Urinary bladder (tissue), 4 donors: Measurements from ENCODE around the gene FARP2. TPM values are rescaled to one million over a fixed set of nuclear protein-coding genes. Genes with fewer than 3 reads are reported as not detected.
"Not testable (repeated sequence)": the region's sequence is repeated elsewhere in the genome, so short reads cannot be mapped to it uniquely, and the experiment has no call there.

Experiments
- DNase-seq: peaks from one replicate; pipeline ENCODE4 v3.0.0-alpha.2; 2015; ENCODE audit errors: extremely low spot score
- H3K27ac ChIP-seq: one replicate; pipeline ENCODE4 v1.5.1; 2013; ENCODE audit warnings: low read depth, mild to moderate bottlenecking, moderate library complexity
- H3K36me3 ChIP-seq: one replicate; pipeline ENCODE4 v1.6.1; 2013; ENCODE audit warnings: mild to moderate bottlenecking, moderate library complexity; ENCODE audit not compliant: insufficient read depth
- H3K4me1 ChIP-seq: one replicate; pipeline ENCODE4 v1.6.1; 2013; ENCODE audit warnings: mild to moderate bottlenecking, moderate library complexity; ENCODE audit not compliant: insufficient read depth
- H3K4me3 ChIP-seq: one replicate; pipeline ENCODE4 v1.5.1; 2013; ENCODE audit warnings: low read depth, low read length
- WGBS: extraction: QIAGEN DNeasy Blood & Tissue Kit; methylation state at CpG from one replicate; pipeline ENCODE4 v1.1.7; 2013; 5-methylcytosine and 5-hydroxymethylcytosine counted together
- polyA plus RNA-seq: library from polyadenylated mRNA; stranded (reverse); fragments of 200-250 nt; gene quantifications from one replicate; pipeline ENCODE4 v1.2.3, GENCODE V29; 2013
- total RNA-seq: library from RNA; depleted of rRNA; stranded (reverse); fragments of >200 nt; gene quantifications from one replicate; pipeline ENCODE4 v1.2.3, GENCODE V29; 2014
- donor health status: healthy with polysubstance abuse.
- donor health status: healthy.

The FARP2 gene
- total and polyA plus RNA-seq, 2 donors: 16.2 to 51.7 TPM

- no peak for DNase-seq
- Histone ChIP-seq H3K4me3 (no peak overlapping the region), H3K4me1 (no peaks in the 10 kb centered on the region), H3K27ac (no peak overlapping the region), H3K36me3 (no peaks in the 10 kb centered on the region)
- WGBS: 56% methylated on average over 10 of the region's 10 CpGs
These were observed 159.1 kb downstream of the FARP2 start for GRCh38 chr2:241514986-241515737.

- no peak for DNase-seq
- WGBS: 97% methylated on average over 3 of the region's 3 CpGs
These were observed 160.5 kb downstream of the FARP2 start for GRCh38 chr2:241516520-241516965.

GRCh38 chr2:241517297-241517696 is 161.2 kb downstream of the FARP2 start:
- WGBS: 92% methylated on average over 6 of the region's 6 CpGs
- Histone ChIP-seq H3K4me1 (no peaks in the 10 kb centered on the region), H3K36me3 (no peaks in the 10 kb centered on the region), H3K27ac (no peak overlapping the region), H3K4me3 (no peak overlapping the region)
- DNase-seq: no peak

More at GRCh38 chr2:241516520-241516965, 160.5 kb downstream of the FARP2 start:
- no peaks in the 10 kb centered on the region for H3K36me3 ChIP-seq
- no peaks in the 10 kb centered on the region for H3K4me1 ChIP-seq
- H3K27ac ChIP-seq: no peak overlapping the region
- no peak overlapping the region for H3K4me3 ChIP-seq

GRCh38 chr2:241519669-241520068 is 163.6 kb downstream of the FARP2 start:
- Histone ChIP-seq H3K36me3 (no peaks in the 10 kb centered on the region), H3K4me3 (no peak overlapping the region), H3K27ac (no peak overlapping the region), H3K4me1 (no peaks in the 10 kb centered on the region)
- WGBS: 56% methylated on average over 11 of the region's 11 CpGs
- no peak for DNase-seq

GRCh38 chr2:241522477-241522876 is 166.4 kb downstream of the FARP2 start:
- no peak overlapping the region for H3K27ac ChIP-seq
- H3K36me3 ChIP-seq: no peaks in the 10 kb centered on the region
- no peaks in the 10 kb centered on the region for H3K4me1 ChIP-seq
- WGBS: 81% methylated on average over 5 of the region's 5 CpGs
- DNase-seq: no peak
- no peak overlapping the region for H3K4me3 ChIP-seq

- not testable (repeated sequence) for H3K36me3 ChIP-seq, H3K27ac ChIP-seq, DNase-seq, H3K4me3 ChIP-seq, H3K4me1 ChIP-seq
- WGBS: 92% methylated on average over 31 of the region's 31 CpGs
These were observed 170.0 kb downstream of the FARP2 start for GRCh38 chr2:241525818-241526780.

GRCh38 chr2:241530571-241530970 is 174.5 kb downstream of the FARP2 start:
- Histone ChIP-seq H3K36me3 (no peaks in the 10 kb centered on the region), H3K27ac (no peak overlapping the region), H3K4me1 (no peaks in the 10 kb centered on the region), H3K4me3 (no peak overlapping the region)
- 56% methylated on average over 8 of the region's 8 CpGs for WGBS
- DNase-seq: no peak

- Histone ChIP-seq H3K4me1 (no peaks in the 10 kb centered on the region), H3K4me3 (no peak overlapping the region), H3K36me3 (no peaks in the 10 kb centered on the region), H3K27ac (no peak overlapping the region)
- WGBS: 78% methylated on average over 13 of the region's 13 CpGs
- DNase-seq: no peak
These were observed 175.2 kb downstream of the FARP2 start for GRCh38 chr2:241531161-241531722.

GRCh38 chr2:241532168-241532567 is 176.1 kb downstream of the FARP2 start:
- no peaks in the 10 kb centered on the region for H3K4me1 ChIP-seq
- no peak for DNase-seq
- H3K27ac ChIP-seq: no peak overlapping the region
- no peaks in the 10 kb centered on the region for H3K36me3 ChIP-seq
- H3K4me3 ChIP-seq: no peak overlapping the region
- 92% methylated on average over 8 of the region's 8 CpGs for WGBS

- H3K27ac ChIP-seq: no peak overlapping the region
- 89% methylated on average over 26 of the region's 26 CpGs for WGBS
- H3K4me3 ChIP-seq: no peak overlapping the region
- H3K36me3 ChIP-seq: no peaks in the 10 kb centered on the region
- DNase-seq: no peak
- H3K4me1 ChIP-seq: no peaks in the 10 kb centered on the region
These were observed 176.9 kb downstream of the FARP2 start for GRCh38 chr2:241532733-241533601.

GRCh38 chr2:241534293-241534692 is 178.2 kb downstream of the FARP2 start:
- H3K36me3 ChIP-seq: no peaks in the 10 kb centered on the region
- H3K27ac ChIP-seq: no peak overlapping the region
- 87% methylated on average over 7 of the region's 7 CpGs for WGBS
- DNase-seq: no peak
- no peaks in the 10 kb centered on the region for H3K4me1 ChIP-seq
- H3K4me3 ChIP-seq: no peak overlapping the region

GRCh38 chr2:241534701-241535375 is 178.8 kb downstream of the FARP2 start:
- Histone ChIP-seq H3K4me3 (no peak overlapping the region), H3K36me3 (no peaks in the 10 kb centered on the region), H3K27ac (no peak overlapping the region), H3K4me1 (no peaks in the 10 kb centered on the region)
- no peak for DNase-seq
- 79% methylated on average over 17 of the region's 17 CpGs for WGBS
